IMR-90 (cell line): ENCODE data around the gene MAGEF1. TPM values are rescaled to one million over a fixed set of nuclear protein-coding genes. Genes with fewer than 3 reads are reported as not detected.

ENCODE experiments used
- ATAC-seq: fragments of 200-7000 bp; cut with Tn5 transposase; 2 replicates; pipeline ENCODE4 v1.9.1; 2020; ENCODE audit warnings: low read depth, mild to moderate bottlenecking, moderate library complexity
- BruUV-seq: library from RNA; stranded (reverse); fragments of 400-500 nt; replicated peaks from 2 replicates; lab custom pipeline; 2021; lab: Mats Ljungman, UMichigan
- CTCF ChIA-PET: fragments of 300-600 bp; formaldehyde crosslinking; extraction: SDS; loops from one replicate; lab custom pipeline; 2021; ENCODE audit warnings: antibody characterized with exemption; lab: Yijun Ruan, JAX
- POLR2A ChIA-PET: fragments of 300-600 bp; sonication (Branson Sonifier 250); formaldehyde crosslinking; loops from one replicate; lab custom pipeline; 2022; ENCODE audit warnings: antibody characterized with exemption; ENCODE audit not compliant: unreplicated experiment; lab: Charles Lee
- DNase-seq: peaks from one replicate; pipeline ENCODE4 v3.0.0; 2013
- H2AFZ ChIP-seq: replicated peaks from 2 replicates; pipeline ENCODE3; 2013; ENCODE audit warnings: low read length, mild to moderate bottlenecking; ENCODE audit not compliant: poor library complexity
- H2AK5ac ChIP-seq: 2 replicates; pipeline ENCODE4 v1.6.1; 2013; ENCODE audit warnings: low read depth, low read length, inconsistent platforms
- H2AK9ac ChIP-seq: replicated peaks from 2 replicates; pipeline ENCODE3; 2013; ENCODE audit warnings: mild to moderate bottlenecking, low read depth, low read length, moderate library complexity; ENCODE audit not compliant: poor library complexity
- H2BK120ac ChIP-seq: 2 replicates; pipeline ENCODE4 v1.6.1; 2013; ENCODE audit warnings: low read depth, low read length, inconsistent platforms
- H2BK15ac ChIP-seq: 3 replicates; pipeline ENCODE4 v1.6.1; 2013; ENCODE audit warnings: low read depth, low read length, inconsistent platforms
- H2BK20ac ChIP-seq: 2 replicates; pipeline ENCODE4 v1.6.1; 2013; ENCODE audit warnings: low read depth, mild to moderate bottlenecking, inconsistent platforms, low read length, moderate library complexity
- H2BK5ac ChIP-seq: 2 replicates; pipeline ENCODE4 v1.6.1; 2013; ENCODE audit warnings: mild to moderate bottlenecking, low read depth, low read length, inconsistent platforms; ENCODE audit not compliant: poor library complexity, severe bottlenecking
- H3K14ac ChIP-seq: replicated peaks from 2 replicates; pipeline ENCODE4 v1.6.1; 2013; ENCODE audit warnings: low read depth, low read length, inconsistent platforms
- H3K18ac ChIP-seq: 2 replicates; pipeline ENCODE4 v1.6.1; 2013; ENCODE audit warnings: low read depth, low read length, control low read depth
- H3K23ac ChIP-seq: 2 replicates; pipeline ENCODE4 v1.6.1; 2013; ENCODE audit warnings: low read depth, low read length, inconsistent platforms
- H3K27ac ChIP-seq: 2 replicates; pipeline ENCODE4 v1.5.1; 2013; ENCODE audit warnings: mild to moderate bottlenecking, control low read depth, low read length; ENCODE audit not compliant: insufficient read depth
- H3K27me3 ChIP-seq: 2 replicates; pipeline ENCODE4 v1.6.1; 2013; ENCODE audit warnings: low read length; ENCODE audit not compliant: control insufficient read depth, insufficient read depth
- H3K36me3 ChIP-seq: 2 replicates; pipeline ENCODE4 v1.6.1; 2013; ENCODE audit warnings: low read length, mixed read lengths; ENCODE audit not compliant: control insufficient read depth, insufficient read depth
- H3K4ac ChIP-seq: 2 replicates; pipeline ENCODE4 v1.6.1; 2013; ENCODE audit warnings: low read depth, low read length, inconsistent platforms
- H3K4me1 ChIP-seq: 2 replicates; pipeline ENCODE4 v1.6.1; 2013; ENCODE audit warnings: low read length, mixed read lengths; ENCODE audit not compliant: control insufficient read depth, insufficient read depth
- H3K4me2 ChIP-seq: 2 replicates; pipeline ENCODE4 v1.6.1; 2013; ENCODE audit warnings: low read depth, mild to moderate bottlenecking, control low read depth, low read length, moderate library complexity
- H3K4me3 ChIP-seq: 2 replicates; pipeline ENCODE4 v1.5.1; 2013; ENCODE audit warnings: low read depth, mild to moderate bottlenecking, control low read depth, low read length, moderate library complexity; ENCODE audit not compliant: insufficient read depth
- H3K56ac ChIP-seq: 2 replicates; pipeline ENCODE4 v1.6.1; 2013; ENCODE audit warnings: low read length, inconsistent platforms; ENCODE audit not compliant: insufficient read depth; ENCODE audit errors: extremely low read depth
- H3K79me1 ChIP-seq, 2 experiments: 2 replicates each; pipeline ENCODE4 v1.6.1; 2013; ENCODE audit warnings: low read length in 2 of 2, inconsistent platforms in 1 of 2, low read depth in 1 of 2
- H3K9ac ChIP-seq: 2 replicates; pipeline ENCODE4 v1.6.1; 2013; ENCODE audit warnings: low read depth, low read length, control low read depth
- H3K9me1 ChIP-seq: 2 replicates; pipeline ENCODE4 v1.6.1; 2013; ENCODE audit warnings: low read length, inconsistent platforms; ENCODE audit not compliant: insufficient read depth
- H3K9me3 ChIP-seq: 2 replicates; pipeline ENCODE4 v1.6.1; 2013; ENCODE audit warnings: low read length; ENCODE audit not compliant: control insufficient read depth, insufficient read depth
- H4K20me1 ChIP-seq: 2 replicates; pipeline ENCODE4 v1.6.1; 2013; ENCODE audit warnings: low read length, inconsistent platforms; ENCODE audit not compliant: insufficient read depth
- H4K5ac ChIP-seq: 2 replicates; pipeline ENCODE4 v1.6.1; 2013; ENCODE audit warnings: mild to moderate bottlenecking, low read depth, low read length, control low read depth
- H4K8ac ChIP-seq, 2 experiments: 2 replicates each; pipeline ENCODE4 v1.6.1; 2013; ENCODE audit warnings: low read depth in 2 of 2, low read length in 2 of 2, control low read depth in 1 of 2, inconsistent platforms in 1 of 2
- H4K91ac ChIP-seq: 2 replicates; pipeline ENCODE4 v1.6.1; 2013; ENCODE audit warnings: low read depth, low read length, inconsistent platforms; ENCODE audit not compliant: insufficient read depth
- BHLHE40 ChIP-seq: fragments of 150-350 bp; IDR thresholded peaks from 2 replicates; pipeline ENCODE4 v1.6.1; 2016; ENCODE audit warnings: mild to moderate bottlenecking, low read depth, low read length
- CEBPB ChIP-seq: IDR thresholded peaks from 2 replicates; pipeline ENCODE4 v1.6.1; 2012; ENCODE audit warnings: low read depth, low read length, improper control_type of control experiment
- FOS ChIP-seq: fragments of 150-350 bp; IDR thresholded peaks from 2 replicates; pipeline ENCODE4 v1.6.1; 2016; ENCODE audit warnings: low read depth, low read length
- MXI1 ChIP-seq: IDR thresholded peaks from 2 replicates; pipeline ENCODE4 v1.6.1; 2012; ENCODE audit warnings: low read depth, mild to moderate bottlenecking, low read length, moderate library complexity, borderline replicate concordance
- NFE2L2 ChIP-seq: fragments of 150-350 bp; IDR thresholded peaks from 2 replicates; pipeline ENCODE4 v1.6.1; 2016; ENCODE audit warnings: low read depth, mild to moderate bottlenecking, low read length
- RAD21 ChIP-seq: IDR thresholded peaks from 2 replicates; pipeline ENCODE4 v1.6.1; 2012; ENCODE audit warnings: low read length, improper control_type of control experiment
- RCOR1 ChIP-seq: IDR thresholded peaks from 2 replicates; pipeline ENCODE4 v1.6.1; 2012; ENCODE audit warnings: mild to moderate bottlenecking, low read length, improper control_type of control experiment; ENCODE audit not compliant: insufficient replicate concordance
- RFX5 ChIP-seq: IDR thresholded peaks from 2 replicates; pipeline ENCODE4 v1.8.0; 2012; ENCODE audit warnings: low read depth, mild to moderate bottlenecking, low read length, moderate library complexity
- SMC3 ChIP-seq: fragments of 150-350 bp; IDR thresholded peaks from 2 replicates; pipeline ENCODE4 v1.6.1; 2016; ENCODE audit warnings: low read depth, mild to moderate bottlenecking, antibody characterized with exemption, low read length, moderate library complexity
- WGBS, 2 experiments: methylation state at CpG; one replicate each; pipeline versions ENCODE4 v1.1.5 to v1.1.7; 2013; ENCODE audit warnings: missing lambda C conversion rate in 2 of 2; ENCODE audit not compliant: insufficient read length in 1 of 2; ENCODE audit errors: extremely low coverage in 2 of 2; 5-methylcytosine and 5-hydroxymethylcytosine counted together
- dilution Hi-C: fragments of 300-500 bp; cut with HindIII; formaldehyde crosslinking; loops from one replicate; pipeline ENCODE4 v1.14.3; 2018; ENCODE audit warnings: low sequenced_read_pairs; ENCODE audit not compliant: unreplicated experiment
- in situ Hi-C: fragments of 300-500 bp; cut with MboI; formaldehyde crosslinking; loops from 3 replicates; pipeline ENCODE4 v1.14.3; 2019; ENCODE audit warnings: low sequenced_read_pairs, inconsistent platforms, mixed read lengths
- intact Hi-C: fragments of 100-400 bp; cut with micrococcal nuclease; formaldehyde crosslinking; loops from 2 replicates; pipeline ENCODE4 v1.10.0; 2022
- polyA plus RNA-seq, 3 experiments: library from polyadenylated mRNA; depleted of rRNA; stranded (reverse); fragments of >200 nt; gene quantifications; 2 replicates each; pipeline ENCODE4 v1.2.3, GENCODE V29; 2012; ENCODE audit warnings: low replicate concordance in 1 of 3
- total RNA-seq: library from RNA; depleted of rRNA; stranded (reverse); fragments of >200 nt; gene quantifications from 2 replicates; pipeline ENCODE4 v1.2.3, GENCODE V29; 2012
- TF ChIP-seq, protein P1 (sequence below): fragments of 150-350 bp; IDR thresholded peaks from 2 replicates; pipeline ENCODE4 v1.6.1; 2017; ENCODE audit warnings: mild to moderate bottlenecking, antibody characterized with exemption, low read length, low read depth
- TF ChIP-seq, protein P2 (sequence below): fragments of 150-350 bp; IDR thresholded peaks from 2 replicates; pipeline ENCODE4 v1.6.1; 2016; ENCODE audit warnings: low read depth, mild to moderate bottlenecking, low read length, moderate library complexity, borderline replicate concordance

The MAGEF1 gene
- total and polyA plus RNA-seq, 2 of the 4 experiments (the other 2 are of a cell fraction) = 10.6 to 19.4 TPM

DNA sequence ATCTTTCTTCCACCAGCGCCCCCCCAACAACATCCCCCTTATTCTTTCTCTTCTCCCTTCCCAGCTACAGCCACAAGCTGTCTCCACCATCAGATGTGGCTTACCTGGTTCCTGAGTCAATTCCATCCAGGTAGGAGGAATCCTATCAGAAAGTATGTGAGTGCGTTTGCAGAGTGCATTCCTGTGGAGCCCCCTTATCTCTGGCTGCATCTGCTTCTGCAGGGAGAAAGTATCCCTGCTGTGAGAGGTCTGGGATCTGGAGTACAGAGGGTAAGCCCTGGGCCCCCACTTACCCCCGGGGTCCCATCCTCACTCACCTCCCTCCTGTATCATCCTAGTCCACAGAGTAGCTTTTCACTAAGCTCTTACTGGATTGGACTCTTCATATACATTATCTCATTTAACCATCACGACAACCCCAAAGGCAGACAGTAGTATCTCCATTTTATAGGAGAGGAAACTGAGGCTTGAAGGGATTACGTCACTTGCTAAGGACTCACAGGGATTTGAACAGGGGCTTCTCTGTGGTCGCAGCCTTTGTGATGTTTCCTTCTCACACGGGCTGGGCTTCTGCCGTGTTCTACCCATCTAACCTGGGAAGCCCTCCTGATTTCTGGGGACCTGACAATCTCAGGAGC, 22.2 kb upstream of the MAGEF1 start:
- peaks cover 18% of the 10 kb centered on the region for H3K27me3 ChIP-seq
- POLR2A ChIA-PET = no interaction called here

More for the DNA sequence above, 22.2 kb upstream of the MAGEF1 start:
- no CpG with 5 or more reads among the region's 8 CpGs for WGBS, 2 experiments
- Histone ChIP-seq H3K4me3 (no peak overlapping the region), H4K91ac (no peak overlapping the region), H4K8ac (no peak overlapping the region), H3K4me2 (no peak overlapping the region), H3K23ac (no peak overlapping the region), H3K14ac (no peak overlapping the region), H3K9me3 (no peaks in the 10 kb centered on the region), H2AFZ (no peak overlapping the region), H2BK5ac (no peak overlapping the region), H3K36me3 (no peaks in the 10 kb centered on the region), H3K79me1 (no peaks in the 10 kb centered on the region), H3K18ac (no peak overlapping the region), H2BK120ac (no peak overlapping the region), H2AK5ac (no peak overlapping the region), H2AK9ac (no peak overlapping the region), H3K4me1 (peaks cover 6% of the 10 kb centered on the region), H2BK15ac (no peak overlapping the region), H3K27ac (no peak overlapping the region), H3K9ac (no peak overlapping the region), H2BK20ac (no peak overlapping the region), H3K4ac (no peak overlapping the region), H3K9me1 (peaks cover 4% of the 10 kb centered on the region; the same call in 1 of the 2 replicates), H3K56ac (no peak overlapping the region), H4K5ac (no peak overlapping the region), H4K20me1 (no peaks in the 10 kb centered on the region)
- BruUV-seq = no TSS peak
- TF ChIP-seq, protein P1, sequence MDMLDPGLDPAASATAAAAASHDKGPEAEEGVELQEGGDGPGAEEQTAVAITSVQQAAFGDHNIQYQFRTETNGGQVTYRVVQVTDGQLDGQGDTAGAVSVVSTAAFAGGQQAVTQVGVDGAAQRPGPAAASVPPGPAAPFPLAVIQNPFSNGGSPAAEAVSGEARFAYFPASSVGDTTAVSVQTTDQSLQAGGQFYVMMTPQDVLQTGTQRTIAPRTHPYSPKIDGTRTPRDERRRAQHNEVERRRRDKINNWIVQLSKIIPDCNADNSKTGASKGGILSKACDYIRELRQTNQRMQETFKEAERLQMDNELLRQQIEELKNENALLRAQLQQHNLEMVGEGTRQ = no peak
- TF ChIP-seq FOS (no peak), RAD21 (no peak), MXI1 (no peak), NFE2L2 (no peak), RFX5 (no peak), CEBPB (no peak), SMC3 (no peak), BHLHE40 (no peak), RCOR1 (no peak)
- TF ChIP-seq, protein P2, sequence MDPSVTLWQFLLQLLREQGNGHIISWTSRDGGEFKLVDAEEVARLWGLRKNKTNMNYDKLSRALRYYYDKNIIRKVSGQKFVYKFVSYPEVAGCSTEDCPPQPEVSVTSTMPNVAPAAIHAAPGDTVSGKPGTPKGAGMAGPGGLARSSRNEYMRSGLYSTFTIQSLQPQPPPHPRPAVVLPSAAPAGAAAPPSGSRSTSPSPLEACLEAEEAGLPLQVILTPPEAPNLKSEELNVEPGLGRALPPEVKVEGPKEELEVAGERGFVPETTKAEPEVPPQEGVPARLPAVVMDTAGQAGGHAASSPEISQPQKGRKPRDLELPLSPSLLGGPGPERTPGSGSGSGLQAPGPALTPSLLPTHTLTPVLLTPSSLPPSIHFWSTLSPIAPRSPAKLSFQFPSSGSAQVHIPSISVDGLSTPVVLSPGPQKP = no peak
- ATAC-seq = no peak
- CTCF ChIA-PET = interaction anchor here (0.8 kb wide), 1 partner anchor 173 kb away, joined by 3 read pairs; the partner anchor contains the start of gene EPHB3
- in situ Hi-C loops = no loop called here
- DNase-seq = no peak
- dilution Hi-C loops = no loop called here
- intact Hi-C loops = no loop called here
